Measurements from ENCODE around the gene ESRRB.
A peak's percentile ranks its signal among the peaks of the same experiment; 100 is the strongest.

The ESRRB gene

GRCh38 chr14:76489667-76490066, 113.7 kb downstream of the ESRRB start:
- no peak overlapping the region for H3K27ac ChIP-seq
- no peak for TF ChIP-seq CTCF (conservative IDR thresholded peaks at IDR 0.05)

- H3K27ac ChIP-seq: no peak overlapping the region
- no peak for TF ChIP-seq CTCF (conservative IDR thresholded peaks at IDR 0.05)
These were observed 114.2 kb downstream of the ESRRB start for GRCh38 chr14:76490111-76490510.

- H3K27ac ChIP-seq: no peak overlapping the region
- no peak for TF ChIP-seq CTCF (conservative IDR thresholded peaks at IDR 0.05)
These were observed 114.8 kb downstream of the ESRRB start for GRCh38 chr14:76490735-76491134.

GRCh38 chr14:76491172-76491930, 115.4 kb downstream of the ESRRB start:
- no peak for TF ChIP-seq CTCF (conservative IDR thresholded peaks at IDR 0.05)
- H3K27ac ChIP-seq: no peak overlapping the region

- TF ChIP-seq CTCF (conservative IDR thresholded peaks at IDR 0.05): no peak
- H3K27ac ChIP-seq: no peak overlapping the region
These were observed 120.0 kb downstream of the ESRRB start for GRCh38 chr14:76495983-76496382.

- no peak overlapping the region for H3K27ac ChIP-seq
- no peak for TF ChIP-seq CTCF (conservative IDR thresholded peaks at IDR 0.05)
These were observed 120.7 kb downstream of the ESRRB start for GRCh38 chr14:76496595-76496994.

GRCh38 chr14:76497550-76498462, 121.9 kb downstream of the ESRRB start:
- H3K27ac ChIP-seq: no peak overlapping the region
- peak; percentile 49 for TF ChIP-seq CTCF (conservative IDR thresholded peaks at IDR 0.05)

All from VCaP (cell line).